Smooth muscle cell (in vitro differentiated cells): ENCODE results near the gene GDAP2. TPM values are rescaled to one million over a fixed set of nuclear protein-coding genes. Genes with fewer than 3 reads are reported as not detected.

Experiments
- DNase-seq: peaks from one replicate; lab custom pipeline; 2025; ENCODE audit not compliant: unreplicated experiment; lab: John Stamatoyannopoulos, UW
- H2AFZ ChIP-seq: fragments of 200-600 bp; sonication (generic); 2 replicates; pipeline ENCODE4 v1.6.0; 2016; ENCODE audit warnings: antibody characterized with exemption, low read depth, mild to moderate bottlenecking
- H3F3A ChIP-seq: fragments of 200-600 bp; sonication (generic); 2 replicates; pipeline ENCODE4 v1.6.0; 2017; ENCODE audit warnings: antibody characterized with exemption, low read depth
- H3K27ac ChIP-seq: fragments of 200-600 bp; sonication (generic); 2 replicates; pipeline ENCODE4 v1.5.1; 2016; ENCODE audit warnings: low read depth, mild to moderate bottlenecking
- H3K27me3 ChIP-seq: fragments of 200-600 bp; sonication (generic); 2 replicates; pipeline ENCODE4 v1.6.1; 2016; ENCODE audit warnings: low read depth, mild to moderate bottlenecking
- H3K36me3 ChIP-seq: fragments of 200-600 bp; sonication (generic); 2 replicates; pipeline ENCODE4 v1.5.1; 2016; ENCODE audit warnings: low read depth
- H3K4me1 ChIP-seq: fragments of 200-600 bp; sonication (generic); 2 replicates; pipeline ENCODE4 v1.5.1; 2016; ENCODE audit warnings: low read depth
- H3K4me2 ChIP-seq: fragments of 200-600 bp; sonication (generic); 2 replicates; pipeline ENCODE4 v1.6.0; 2016; ENCODE audit warnings: mild to moderate bottlenecking
- H3K4me3 ChIP-seq: fragments of 200-600 bp; sonication (generic); 2 replicates; pipeline ENCODE4 v1.5.1; 2016; ENCODE audit warnings: mild to moderate bottlenecking
- H3K79me2 ChIP-seq: fragments of 200-600 bp; sonication (generic); 2 replicates; pipeline ENCODE4 v1.6.0; 2016; ENCODE audit warnings: low read depth, mild to moderate bottlenecking
- H3K9ac ChIP-seq: fragments of 200-600 bp; sonication (generic); 2 replicates; pipeline ENCODE4 v1.6.0; 2016; ENCODE audit warnings: low read depth
- H3K9me3 ChIP-seq: fragments of 200-600 bp; sonication (generic); replicated peaks from 2 replicates; pipeline ENCODE4 v1.5.1; 2016; ENCODE audit warnings: low read depth
- H4K20me1 ChIP-seq: fragments of 200-600 bp; sonication (generic); 2 replicates; pipeline ENCODE4 v1.6.0; 2016; ENCODE audit warnings: low read depth
- CTCF ChIP-seq: fragments of 200-600 bp; sonication (generic); IDR thresholded peaks from 2 replicates; pipeline ENCODE4 v1.5.1; 2017; ENCODE audit warnings: borderline replicate concordance, mild to moderate bottlenecking, antibody characterized with exemption; ENCODE audit not compliant: insufficient read depth, poor library complexity, severe bottlenecking
- WGBS: methylation state at CpG from one replicate; pipeline ENCODE4 v1.1.7; 2016; ENCODE audit warnings: low lambda C conversion rate; 5-methylcytosine and 5-hydroxymethylcytosine counted together
- polyA plus RNA-seq: library from polyadenylated mRNA; unstranded; fragments of >200 nt; fragmentation: Nextera tagmentation; extraction: Ambion mirVana; gene quantifications from 2 replicates; pipeline ENCODE4 v1.2.1, GENCODE V29; 2016
- total RNA-seq: library from RNA; depleted of rRNA; stranded (reverse); fragments of >200 nt; gene quantifications from 2 replicates; pipeline ENCODE4 v1.2.3, GENCODE V29; 2014

The GDAP2 gene
- total and polyA plus RNA-seq, 2 experiments from 2014 or later = 10.5 to 30.1 TPM

DNA sequence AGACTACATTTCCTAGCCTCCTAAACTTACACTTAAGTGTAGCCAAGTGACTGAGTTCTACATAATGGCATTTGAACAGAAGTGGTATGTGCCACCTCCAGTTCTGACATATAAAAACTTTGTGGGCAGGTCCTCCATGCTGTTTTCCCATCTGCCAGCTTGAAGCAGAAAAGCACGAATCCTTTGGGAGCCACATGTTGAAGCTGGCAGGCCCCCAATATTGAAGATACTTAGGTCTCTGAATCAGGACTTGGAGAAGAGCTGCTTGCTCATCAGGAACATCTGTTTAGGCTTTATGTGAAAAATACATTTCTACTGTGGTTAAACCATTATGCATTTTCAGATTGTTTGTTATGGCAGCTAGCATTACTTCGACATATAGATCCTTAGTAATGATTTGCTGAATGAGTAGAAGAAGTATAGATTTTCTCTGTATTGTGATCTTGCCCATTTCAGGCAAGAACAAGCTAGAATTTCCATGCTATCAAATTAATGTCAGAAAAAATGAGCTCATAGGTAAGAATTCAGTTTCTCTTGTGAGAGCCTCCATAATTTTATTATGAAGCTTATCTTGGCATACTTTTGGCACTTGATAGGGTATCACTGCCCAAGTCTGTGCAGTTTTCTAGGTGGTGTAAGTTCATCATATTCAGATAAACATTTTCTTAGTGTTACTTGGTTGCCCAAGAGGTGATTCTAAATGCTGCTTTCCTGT lies 68.4 kb downstream of the GDAP2 start:
- no peak for DNase-seq
- no peak overlapping the region for H3K27ac ChIP-seq
- H3K36me3 ChIP-seq = peaks cover 3% of the 10 kb centered on the region
- no peaks in the 10 kb centered on the region for H3K4me1 ChIP-seq
- 92% methylated on average over 2 of the region's 2 CpGs for WGBS
- H3K79me2 ChIP-seq = no peaks in the 10 kb centered on the region
- H3K4me3 ChIP-seq = no peak overlapping the region
- no peaks in the 10 kb centered on the region for H4K20me1 ChIP-seq
- H3K9ac ChIP-seq = no peak overlapping the region
- no peaks in the 10 kb centered on the region for H3F3A ChIP-seq
- H3K27me3 ChIP-seq = no peaks in the 10 kb centered on the region
- no peak for TF ChIP-seq CTCF
- H3K9me3 ChIP-seq = no peaks in the 10 kb centered on the region
- H2AFZ ChIP-seq = no peak overlapping the region
- no peak overlapping the region for H3K4me2 ChIP-seq

DNA sequence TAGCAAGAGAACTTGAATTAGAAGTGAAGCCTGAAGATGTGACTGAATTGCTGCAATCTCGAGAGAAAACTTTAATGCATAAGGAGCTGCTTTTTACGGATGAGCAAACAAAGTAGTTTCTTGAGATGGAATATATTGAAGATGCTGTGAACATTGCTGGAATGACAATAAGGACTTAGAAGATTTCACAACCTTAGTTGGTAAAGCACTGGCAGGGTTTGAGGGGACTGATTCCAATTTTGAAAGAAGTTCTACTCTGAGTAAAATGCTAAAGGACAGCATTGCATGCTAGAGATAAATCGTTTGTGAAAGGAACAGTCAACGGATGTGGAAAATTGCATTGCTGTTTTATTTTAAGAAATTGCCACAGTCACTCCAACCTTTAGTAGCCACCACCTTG lies 69.5 kb downstream of the GDAP2 start:
- 98% methylated on average over 4 of the region's 4 CpGs for WGBS
- Histone ChIP-seq H3K4me2 (no peak overlapping the region), H3K4me3 (no peak overlapping the region), H3K27me3 (no peaks in the 10 kb centered on the region), H3K9ac (no peak overlapping the region), H3F3A (no peaks in the 10 kb centered on the region), H3K9me3 (no peaks in the 10 kb centered on the region), H2AFZ (no peak overlapping the region), H4K20me1 (no peaks in the 10 kb centered on the region), H3K79me2 (no peaks in the 10 kb centered on the region), H3K27ac (no peak overlapping the region), H3K4me1 (no peaks in the 10 kb centered on the region), H3K36me3 (peaks cover 2% of the 10 kb centered on the region)
- DNase-seq = no peak
- TF ChIP-seq CTCF = no peak

DNA sequence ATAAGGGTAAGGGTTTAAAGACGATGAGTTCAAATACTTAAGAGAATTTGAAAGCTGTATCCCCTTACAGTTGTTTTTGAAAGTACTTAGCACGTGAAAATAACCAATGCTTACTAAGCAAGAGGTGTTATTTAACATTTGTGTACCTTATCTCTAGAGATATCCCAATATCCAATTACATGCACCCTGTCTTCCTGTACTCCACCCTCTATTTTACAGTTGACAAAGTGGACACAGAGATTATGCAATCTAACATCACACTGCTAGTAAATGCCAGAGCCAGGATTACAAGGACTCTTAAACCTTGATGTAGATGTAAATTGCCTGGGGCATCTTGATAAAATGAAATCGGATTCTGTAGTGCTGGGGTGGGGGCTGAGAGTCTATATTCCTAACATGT lies 72.0 kb downstream of the GDAP2 start:
- WGBS = 53% methylated on average over 3 of the region's 3 CpGs
- no peak for DNase-seq

More for the DNA sequence above, 72.0 kb downstream of the GDAP2 start:
- Histone ChIP-seq H3K4me1 (no peaks in the 10 kb centered on the region), H3K36me3 (no peaks in the 10 kb centered on the region), H3K4me2 (no peak overlapping the region), H3K27me3 (no peaks in the 10 kb centered on the region), H2AFZ (no peak overlapping the region), H3K9me3 (no peaks in the 10 kb centered on the region), H3F3A (no peaks in the 10 kb centered on the region), H3K4me3 (no peak overlapping the region), H4K20me1 (no peaks in the 10 kb centered on the region), H3K9ac (no peak overlapping the region), H3K79me2 (no peaks in the 10 kb centered on the region), H3K27ac (no peak overlapping the region)
- TF ChIP-seq CTCF = no peak
